ENCODE results near the gene OR8K3. TPM values are rescaled to one million over a fixed set of nuclear protein-coding genes. Genes with fewer than 3 reads are reported as not detected.

Gene OR8K3
- total RNA-seq, 3 donors from 2014 or later, result not detected

DNA sequence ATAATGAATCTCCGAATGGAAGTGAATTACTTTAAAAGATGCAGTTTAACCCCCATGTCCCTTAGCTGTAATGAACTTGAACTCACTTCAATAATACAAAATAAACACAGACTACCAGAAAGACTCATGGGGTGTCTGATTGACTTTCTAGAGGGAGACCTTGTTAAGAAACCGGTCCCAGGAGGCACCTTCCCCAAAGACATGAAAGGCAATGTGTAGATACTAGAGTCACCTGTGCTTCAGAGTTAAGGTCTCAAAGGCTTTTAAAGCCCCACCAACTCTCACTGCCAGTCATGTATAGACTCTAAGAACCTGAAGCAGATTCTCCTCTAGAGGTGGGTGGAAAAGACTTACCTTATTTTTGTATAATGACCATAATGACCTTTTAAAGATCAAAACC, 39.0 kb downstream of the OR8K3 start, which contains the start of gene OR8J1:
Gene OR8J1, plus strand, starts transcription at position 301 of the 400 bp plus-strand sequence. CDS start 5,956 bp downstream, outside the sequence.
- Histone ChIP-seq H3K4me1 (no peaks in the 10 kb centered on the region), H3K27ac (no peak within 1 kb of the TSS), H3K9me3 (no peaks in the 10 kb centered on the region), H3K4me3 (no peak within 1 kb of the TSS), H3K27me3 (no peaks in the 10 kb centered on the region), H3K36me3 (no peaks in the 10 kb centered on the region)
- no peak for DNase-seq (ENCODE audit: low spot score in 2 of 2)
- intact Hi-C loops (cut with DNase I; ENCODE audit: low total_unique reads), result no loop called here
- no peak for TF ChIP-seq POLR2A (IDR thresholded peaks at IDR 0.05)
- no peak for TF ChIP-seq POLR2AphosphoS5 (IDR thresholded peaks at IDR 0.05)
- TF ChIP-seq, protein P1, sequence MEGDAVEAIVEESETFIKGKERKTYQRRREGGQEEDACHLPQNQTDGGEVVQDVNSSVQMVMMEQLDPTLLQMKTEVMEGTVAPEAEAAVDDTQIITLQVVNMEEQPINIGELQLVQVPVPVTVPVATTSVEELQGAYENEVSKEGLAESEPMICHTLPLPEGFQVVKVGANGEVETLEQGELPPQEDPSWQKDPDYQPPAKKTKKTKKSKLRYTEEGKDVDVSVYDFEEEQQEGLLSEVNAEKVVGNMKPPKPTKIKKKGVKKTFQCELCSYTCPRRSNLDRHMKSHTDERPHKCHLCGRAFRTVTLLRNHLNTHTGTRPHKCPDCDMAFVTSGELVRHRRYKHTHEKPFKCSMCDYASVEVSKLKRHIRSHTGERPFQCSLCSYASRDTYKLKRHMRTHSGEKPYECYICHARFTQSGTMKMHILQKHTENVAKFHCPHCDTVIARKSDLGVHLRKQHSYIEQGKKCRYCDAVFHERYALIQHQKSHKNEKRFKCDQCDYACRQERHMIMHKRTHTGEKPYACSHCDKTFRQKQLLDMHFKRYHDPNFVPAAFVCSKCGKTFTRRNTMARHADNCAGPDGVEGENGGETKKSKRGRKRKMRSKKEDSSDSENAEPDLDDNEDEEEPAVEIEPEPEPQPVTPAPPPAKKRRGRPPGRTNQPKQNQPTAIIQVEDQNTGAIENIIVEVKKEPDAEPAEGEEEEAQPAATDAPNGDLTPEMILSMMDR (IDR thresholded peaks at IDR 0.05), result no peak

Other genes starting within 250 kb of the OR8K3 start
- not detected for gene OR8I2, start 221.8 kb upstream of the OR8K3 start, total RNA-seq
- not detected for gene OR8H2, start 211.5 kb upstream of the OR8K3 start, total RNA-seq
- gene OR8H3, start 192.8 kb upstream of the OR8K3 start, total RNA-seq, result not detected
- not detected for gene OR8J3, start 174.9 kb upstream of the OR8K3 start, total RNA-seq
- not detected for gene OR8K5, start 154.8 kb upstream of the OR8K3 start, total RNA-seq
- not detected for gene OR5J2, start 138.5 kb upstream of the OR8K3 start, total RNA-seq
- not detected for gene OR5T2, start 80.9 kb upstream of the OR8K3 start, total RNA-seq
- not detected for gene OR5T3, start 62.9 kb upstream of the OR8K3 start, total RNA-seq
- gene OR5T1, start 41.0 kb upstream of the OR8K3 start, total RNA-seq, result not detected
- not detected for gene OR8H1, start 22.9 kb upstream of the OR8K3 start, total RNA-seq
- gene OR8K1, start 30.9 kb downstream of the OR8K3 start, total RNA-seq, result not detected
- gene OR8J1, start 39.1 kb downstream of the OR8K3 start, total RNA-seq, result not detected
- not detected for gene OR8U1, start 60.5 kb downstream of the OR8K3 start, total RNA-seq
- not detected for gene OR5AL1, start 97.6 kb downstream of the OR8K3 start, total RNA-seq
- gene OR5M3, start 158.2 kb downstream of the OR8K3 start, total RNA-seq, result not detected
- not detected for gene OR5M8, start 176.2 kb downstream of the OR8K3 start, total RNA-seq
- not detected for gene OR5M11, start 228.1 kb downstream of the OR8K3 start, total RNA-seq

Data from breast epithelium (tissue), 4 donors.